Activated CD4-positive, CD25-positive, alpha-beta regulatory T cell treated with anti-CD3 and anti-CD28 coated beads, Interleukin-2, amount 50 U/mL, for 24 hours (primary cell): ENCODE results near the gene SDCCAG8.

ENCODE experiments used
- ATAC-seq, 2 donors: fragments of 150-1000 bp; cut with Tn5 transposase; one replicate each; pipeline ENCODE4 v1.10.0; 2021; ENCODE audit warnings: mild to moderate bottlenecking in 1 of 2, moderate library complexity in 1 of 2

The SDCCAG8 gene

DNA sequence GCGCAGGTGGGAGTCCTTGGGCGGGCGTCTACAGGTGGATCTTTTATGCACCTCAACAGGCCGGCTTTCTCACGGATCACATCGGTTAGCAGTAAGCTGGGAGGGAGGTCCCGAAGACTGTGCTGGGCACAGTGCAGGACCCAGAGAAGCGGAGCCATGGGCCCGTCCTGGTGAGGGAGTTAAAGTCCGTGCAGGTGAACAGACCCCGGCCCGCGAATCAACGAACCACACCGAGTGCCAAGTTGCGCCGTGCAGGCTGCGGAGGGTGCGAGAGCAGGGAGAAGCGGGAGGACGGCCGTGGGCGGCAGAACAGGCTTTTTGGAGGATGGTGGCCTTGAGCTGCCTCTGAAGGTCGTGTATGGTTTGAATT, 233.3 kb downstream of the SDCCAG8 start:
- no peak for ATAC-seq

GRCh38 chr1:243489681-243490546, 234.1 kb downstream of the SDCCAG8 start:
- ATAC-seq, result no peak

DNA sequence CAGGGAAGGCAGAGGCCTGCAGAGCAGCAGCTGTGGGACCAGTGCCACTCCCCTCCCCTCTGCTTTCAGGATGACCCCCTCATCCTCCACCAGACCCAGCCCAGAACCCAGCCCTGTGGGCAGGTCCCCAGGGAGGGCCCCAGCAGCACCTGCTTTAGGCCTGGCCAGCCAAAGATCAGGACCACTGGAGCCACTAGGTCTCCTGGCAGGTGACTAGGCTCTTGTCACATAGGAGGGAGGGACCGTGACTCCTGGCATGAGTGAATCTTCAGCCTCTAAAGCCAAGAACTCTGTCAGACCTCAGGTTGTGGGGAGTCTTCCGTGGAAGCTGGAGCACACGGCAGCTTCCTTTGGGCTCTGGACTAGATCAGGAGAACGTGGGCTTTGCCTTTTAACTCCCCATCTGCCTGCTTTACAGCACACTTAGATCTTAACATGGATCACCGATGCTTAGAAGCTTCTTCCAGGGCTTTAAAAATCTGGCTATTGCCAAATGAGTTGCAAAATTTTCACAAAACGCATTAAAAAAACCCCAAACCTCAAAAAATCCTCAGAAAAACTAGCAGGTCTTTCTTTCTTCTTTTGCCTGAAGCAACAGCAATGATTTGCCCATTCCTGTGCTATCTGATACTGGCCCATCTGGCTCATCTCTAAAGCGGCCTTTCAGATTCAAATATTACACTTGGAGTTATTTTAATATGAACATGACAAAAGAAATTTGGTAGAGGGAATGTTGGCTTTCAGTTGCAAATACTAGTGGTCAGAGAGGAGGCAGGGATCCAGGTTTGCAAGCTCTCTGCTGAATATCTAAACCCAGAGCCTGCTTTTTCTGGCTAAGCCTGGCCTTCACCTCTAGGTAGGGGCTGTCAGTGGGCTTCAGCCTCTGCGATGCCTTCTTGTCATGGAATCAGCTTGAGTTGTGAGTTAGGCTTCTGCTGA, 235.2 kb downstream of the SDCCAG8 start:
- no peak for ATAC-seq

DNA sequence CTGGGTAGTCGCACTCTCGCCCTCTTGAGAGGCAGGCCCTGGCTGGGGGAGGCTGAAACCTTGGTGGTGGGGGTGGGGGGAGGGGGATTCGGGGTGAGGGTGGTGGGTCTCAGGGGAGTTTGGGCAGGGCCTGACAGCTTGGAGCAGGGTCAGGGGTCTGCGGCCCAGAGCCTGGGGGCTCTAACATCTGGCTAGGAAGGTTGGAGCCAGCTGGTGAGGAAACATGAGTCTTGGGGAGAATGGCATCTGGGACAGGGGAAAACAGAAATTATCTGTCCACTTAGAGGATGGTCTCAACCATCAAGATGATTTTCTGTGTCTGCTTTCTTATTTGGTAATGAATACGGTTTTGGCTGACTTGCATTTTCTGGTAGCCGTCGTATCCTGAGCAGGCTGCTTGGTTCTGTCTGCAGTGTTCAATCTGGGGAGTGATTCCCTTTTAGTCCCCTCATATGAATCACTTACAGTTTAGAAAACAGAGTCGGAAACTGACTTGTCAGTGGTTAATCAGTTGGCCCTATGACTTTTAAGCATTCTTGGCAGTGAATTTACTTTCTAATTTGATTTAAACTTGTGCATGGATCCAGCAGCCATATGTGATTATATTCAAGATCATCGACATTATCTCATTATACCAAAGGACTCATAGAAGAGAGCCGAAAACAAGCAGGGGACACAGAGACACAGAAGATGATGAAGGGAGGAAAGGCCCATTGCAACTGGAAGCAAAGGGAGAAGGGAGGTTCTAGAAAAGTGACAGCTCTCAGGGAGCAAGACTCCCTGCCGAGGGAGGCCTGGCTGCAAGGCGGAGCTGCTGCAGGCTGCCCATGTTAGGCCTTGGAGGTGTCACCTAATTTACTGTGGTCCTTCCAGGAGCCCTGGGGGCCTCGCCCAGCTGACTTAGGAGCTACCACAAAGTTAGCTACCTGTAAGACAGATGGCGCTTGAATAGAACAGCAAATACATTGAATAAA, 237.6 kb downstream of the SDCCAG8 start:
- ATAC-seq, result no peak

- ATAC-seq, result no peak
Observed at GRCh38 chr1:243494741-243495431, 239.0 kb downstream of the SDCCAG8 start.

DNA sequence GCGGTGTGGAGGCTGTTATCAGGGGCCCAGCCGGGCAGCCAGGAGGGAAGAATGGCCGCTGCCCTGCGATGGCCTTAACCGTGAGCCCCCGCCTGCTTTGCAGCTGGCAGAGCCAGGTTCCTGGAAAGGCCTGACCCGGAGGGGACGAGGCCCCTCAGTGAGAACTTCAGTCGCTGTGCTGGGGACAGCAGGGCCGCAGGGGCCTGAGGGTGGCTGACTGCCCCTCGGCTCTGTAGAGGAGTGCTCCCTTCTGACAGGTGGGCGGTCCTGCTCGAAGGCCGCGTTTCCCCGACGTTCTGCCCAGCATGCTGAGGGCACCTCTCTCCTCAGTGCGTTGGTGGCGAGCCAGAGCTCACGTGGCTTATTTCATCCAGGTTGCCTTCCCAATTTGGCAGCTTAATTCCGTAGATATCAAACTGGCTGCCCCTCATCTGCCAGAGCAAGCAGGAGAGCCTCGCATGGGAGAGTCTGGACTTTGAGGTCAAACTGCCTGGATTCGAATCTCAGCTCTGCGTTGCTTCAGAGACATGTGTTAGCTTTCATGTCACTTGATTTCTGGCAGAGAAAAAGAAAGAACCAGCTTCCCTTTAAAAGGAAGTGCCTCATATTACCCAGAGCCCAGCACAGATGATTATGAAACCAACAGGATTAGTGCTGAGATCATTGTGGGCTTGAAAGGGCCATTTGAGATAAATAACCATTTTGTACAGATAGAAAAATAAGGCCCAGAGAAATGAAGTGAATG, 239.8 kb downstream of the SDCCAG8 start:
- no peak for ATAC-seq

DNA sequence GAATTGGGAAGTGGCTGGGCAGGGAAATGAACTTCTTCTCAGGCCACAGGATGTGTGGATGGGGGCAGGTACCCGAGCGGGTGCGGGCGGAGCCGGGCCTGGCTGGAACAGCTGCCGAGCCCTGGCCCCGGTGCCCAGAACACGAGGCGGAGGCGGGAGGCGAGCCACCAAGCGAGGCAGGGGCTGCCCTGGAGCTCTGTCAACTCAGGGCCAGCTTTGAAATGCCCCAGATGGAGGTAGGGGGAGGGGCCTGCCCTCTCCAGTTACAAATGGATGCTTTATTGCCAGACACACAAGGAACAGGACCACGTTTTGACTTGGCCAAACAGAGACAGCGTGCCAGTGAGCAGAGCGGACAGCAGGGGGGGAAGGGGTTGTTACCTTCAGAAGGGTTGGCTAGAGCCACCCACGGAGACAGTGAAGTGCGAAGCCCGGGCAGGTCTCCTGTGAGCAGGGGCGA, 240.4 kb downstream of the SDCCAG8 start:
- ATAC-seq, result no peak

DNA sequence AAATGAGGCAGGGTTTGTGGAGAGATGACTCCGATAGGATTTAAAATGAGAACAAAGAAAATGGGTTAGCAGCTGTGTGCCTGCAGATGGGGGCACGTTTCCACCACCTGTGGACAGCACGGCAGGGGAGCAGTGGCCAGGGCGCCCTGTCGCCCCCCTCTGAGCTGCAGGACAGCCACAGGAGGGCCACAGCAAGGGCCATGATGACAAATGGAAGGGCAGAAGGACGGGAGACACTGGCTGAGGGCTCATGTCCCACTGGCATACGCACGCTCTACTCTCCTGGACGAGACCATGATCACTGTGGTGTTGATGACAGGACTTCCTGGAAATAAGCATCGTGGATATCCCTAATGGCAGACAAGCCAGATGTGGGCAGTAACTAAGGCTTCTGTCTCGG, 241.0 kb downstream of the SDCCAG8 start:
- ATAC-seq, result no peak

DNA sequence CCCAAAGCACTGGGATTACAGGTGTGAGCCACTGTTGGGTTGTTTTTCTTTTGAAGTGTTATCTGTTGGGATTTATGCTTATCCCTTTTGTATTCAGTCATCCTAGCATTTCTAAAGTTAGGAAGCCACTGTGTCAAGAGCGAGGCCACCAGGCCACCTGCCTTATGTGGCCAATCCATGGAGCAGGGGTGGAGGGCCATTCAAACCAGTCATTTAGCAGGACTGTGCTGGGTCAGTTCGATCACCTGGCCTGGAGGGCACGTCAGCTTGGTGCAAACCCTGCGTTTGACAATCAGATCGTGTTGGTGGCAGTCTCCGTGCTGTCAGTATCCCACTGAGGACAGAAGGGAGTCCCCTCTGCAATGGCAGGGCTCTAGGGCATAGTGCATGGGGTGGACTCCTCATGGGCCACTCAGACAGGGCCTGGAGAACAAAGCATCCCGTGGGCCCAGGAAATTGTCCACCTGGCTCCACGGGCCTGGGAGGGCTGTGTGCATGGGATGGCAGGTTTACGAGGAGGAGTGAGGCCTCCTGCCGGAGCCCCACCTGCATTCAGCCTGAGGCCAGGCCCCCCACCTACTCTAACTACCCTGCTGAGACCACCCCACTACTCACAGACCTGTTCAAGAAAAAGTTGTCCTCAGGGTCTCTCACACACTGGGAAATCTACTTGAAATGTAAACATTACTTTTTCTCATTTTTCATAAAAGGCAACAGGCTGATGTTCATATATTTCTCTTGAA, 242.3 kb downstream of the SDCCAG8 start:
- ATAC-seq, result no peak

DNA sequence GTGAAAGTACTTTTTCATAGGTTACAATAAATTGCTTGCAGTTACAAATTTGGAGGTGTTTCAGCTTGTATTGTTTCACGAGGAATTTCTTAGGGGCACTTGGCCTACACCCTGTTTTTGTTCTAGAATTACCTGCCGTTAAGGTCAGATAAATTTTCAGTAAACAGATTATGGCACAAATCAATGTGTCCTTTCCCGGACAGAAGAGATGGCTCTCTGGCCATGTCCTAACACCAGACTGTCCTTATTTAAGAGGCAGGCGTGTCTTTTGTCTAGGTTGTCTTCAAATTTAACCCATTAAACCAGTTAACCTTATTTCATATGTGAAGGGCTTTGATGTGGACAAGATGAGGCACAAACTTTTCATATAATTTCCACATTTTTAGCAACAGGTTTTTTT, 243.4 kb downstream of the SDCCAG8 start:
- no peak for ATAC-seq

DNA sequence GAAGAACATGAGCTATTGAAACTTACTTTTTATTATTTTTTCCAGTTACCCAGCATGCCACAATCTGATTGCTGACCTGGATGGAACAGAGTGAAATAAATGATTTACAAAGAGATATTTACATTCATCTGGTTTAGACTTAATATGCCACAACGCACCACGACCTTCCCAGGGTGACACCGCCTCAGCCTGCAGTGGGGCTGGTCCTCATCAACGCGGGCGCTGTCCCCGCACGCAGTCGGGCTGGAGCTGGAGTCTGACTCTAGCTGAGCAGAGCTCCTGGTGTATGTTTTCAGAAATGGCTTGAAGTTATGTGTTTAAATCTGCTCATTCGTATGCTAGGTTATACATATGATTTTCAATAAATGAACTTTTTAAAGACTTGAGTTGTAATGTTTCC, 243.9 kb downstream of the SDCCAG8 start:
- no peak for ATAC-seq

- no peak for ATAC-seq
Observed at GRCh38 chr1:243500512-243500911, 244.7 kb downstream of the SDCCAG8 start.

DNA sequence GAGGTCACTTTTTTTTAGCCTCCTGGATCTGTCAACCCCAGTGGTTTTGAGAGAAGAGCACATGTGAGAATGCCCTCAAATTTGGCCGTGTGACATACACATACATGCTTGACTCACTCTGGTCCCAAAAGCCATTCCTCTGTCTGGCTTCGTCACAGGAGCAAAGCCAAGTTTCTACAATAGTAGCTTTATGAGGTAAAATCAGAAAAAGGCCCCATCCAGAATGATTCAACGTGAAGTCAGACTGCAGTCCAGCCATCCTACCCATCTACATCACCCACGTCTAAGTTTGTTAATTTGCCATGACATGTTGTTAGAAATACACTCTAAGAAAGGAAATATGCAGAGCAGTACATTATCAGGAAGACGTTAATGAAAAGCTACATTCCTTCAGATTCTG, 245.2 kb downstream of the SDCCAG8 start:
- ATAC-seq, result no peak

- ATAC-seq, result no peak
Observed at GRCh38 chr1:243503155-243503554, 247.3 kb downstream of the SDCCAG8 start.

- ATAC-seq, result no peak
Observed at GRCh38 chr1:243505986-243506689, 250.3 kb downstream of the SDCCAG8 start.

DNA sequence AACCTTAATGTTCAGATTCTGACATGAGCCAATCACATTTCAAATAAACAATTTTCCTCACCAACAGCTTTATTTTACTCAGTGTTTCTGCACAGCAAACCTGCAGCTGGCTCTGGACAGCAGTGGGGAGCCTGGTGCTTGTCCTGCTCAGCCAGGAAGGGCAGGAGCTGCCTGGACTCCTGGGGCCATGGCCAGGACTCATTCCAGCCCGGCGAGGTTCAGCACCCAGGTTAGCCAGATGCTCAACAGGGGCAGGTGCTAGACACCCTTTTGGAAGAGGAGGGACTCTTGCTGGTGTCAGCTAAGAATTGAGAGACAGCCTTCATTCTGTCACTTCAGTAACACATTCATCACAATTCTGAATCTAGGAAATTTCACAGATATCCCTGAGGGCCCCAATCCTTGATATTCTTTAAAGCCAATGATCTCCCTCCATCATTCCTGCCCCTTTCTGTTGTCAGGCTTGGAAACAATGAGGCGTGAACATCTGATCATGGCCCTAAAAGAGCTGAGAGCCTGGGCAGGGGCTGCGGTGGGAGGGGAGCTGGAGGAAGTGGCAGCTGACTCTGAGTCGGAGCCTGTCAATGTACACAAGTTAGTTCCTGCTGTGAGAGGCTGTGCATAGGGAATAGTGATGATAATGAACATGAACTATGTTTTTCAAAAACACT, 251.3 kb downstream of the SDCCAG8 start:
- ATAC-seq, result no peak

DNA sequence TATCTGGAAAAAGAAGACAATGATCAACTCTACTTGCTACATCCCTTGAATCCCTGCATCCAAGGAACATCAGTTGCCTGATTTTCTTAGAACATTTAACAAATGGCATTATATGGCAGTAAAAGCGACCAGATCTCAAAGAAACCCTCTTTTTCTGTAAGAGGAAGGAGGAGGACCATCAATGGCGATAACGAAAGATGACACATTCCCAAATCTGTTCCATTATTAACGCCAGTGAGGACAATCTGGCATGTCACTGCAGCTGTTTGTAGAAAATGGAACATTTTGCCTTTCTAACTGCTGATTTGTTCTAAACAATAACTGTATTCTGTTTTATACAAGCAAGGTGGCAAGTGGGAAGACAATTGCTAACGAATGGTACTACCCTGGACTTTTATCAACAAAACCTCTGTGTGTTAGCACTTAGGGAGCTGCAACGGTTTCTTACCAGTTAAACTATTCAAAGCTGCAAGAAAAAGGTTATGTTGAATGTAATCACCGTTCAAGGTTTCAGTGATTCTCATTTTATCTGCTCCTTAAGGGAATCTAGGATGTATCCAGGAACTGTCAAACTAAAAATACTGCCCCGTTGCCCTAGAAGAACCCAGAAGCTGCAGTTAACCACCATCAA, 251.9 kb downstream of the SDCCAG8 start:
- ATAC-seq, result no peak

DNA sequence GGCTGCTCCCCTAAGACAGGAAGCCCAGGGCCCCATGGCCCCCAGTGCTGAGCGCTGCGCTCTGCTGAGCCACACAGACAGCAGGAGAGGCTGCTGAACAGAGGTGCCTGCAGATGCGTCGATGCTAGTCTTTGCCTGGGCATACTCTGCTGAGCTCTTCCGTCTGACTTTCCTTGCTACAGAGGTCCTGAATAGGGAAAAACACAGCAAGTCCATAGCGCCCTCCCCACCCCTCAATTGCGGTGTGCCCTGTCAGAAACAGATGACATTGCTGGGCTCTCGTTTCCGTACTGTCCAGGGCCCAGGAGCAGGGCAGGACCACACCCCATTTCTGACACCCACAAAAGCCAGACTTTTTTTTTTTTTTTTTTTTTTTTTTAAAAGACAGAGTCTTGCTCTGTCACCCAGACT, 252.5 kb downstream of the SDCCAG8 start:
- peak in 1 of 2 donors; percentile 38 for ATAC-seq

- ATAC-seq, result no peak
Observed at GRCh38 chr1:243508943-243509342, 253.1 kb downstream of the SDCCAG8 start.
